ENCODE results near the gene ALG1.

- TF ChIP-seq CTCF (IDR thresholded peaks at IDR 0.05; ENCODE audit: poor library complexity) (no peak), EZH2 (IDR thresholded peaks at IDR 0.05; ENCODE audit: borderline replicate concordance) (no peak), EZH2phosphoT487 (IDR thresholded peaks at IDR 0.05; ENCODE audit: low read depth, severe bottlenecking, unreplicated experiment) (no peak)
Observed at GRCh38 chr16:5033256-5034166, 38.1 kb upstream of the ALG1 start, which contains the start of gene NAGPA.
